OCI-LY3 (cell line): Measurements from ENCODE around the gene SMIM17.

ENCODE experiments used
- EZH2phosphoT487 ChIP-seq: fragments of 200-600 bp; shearing (Covaris generic); IDR thresholded peaks from 2 replicates; pipeline ENCODE4 v1.6.1; 2018; ENCODE audit warnings: antibody characterized with exemption, mixed run types, low read depth
- TF ChIP-seq, protein P1 (sequence below): fragments of 200-600, 300-600 bp; sonication (generic); IDR thresholded peaks from 2 replicates; pipeline ENCODE4 v1.5.1; 2014; ENCODE audit warnings: antibody characterized with exemption, low read length, low read depth

DNA sequence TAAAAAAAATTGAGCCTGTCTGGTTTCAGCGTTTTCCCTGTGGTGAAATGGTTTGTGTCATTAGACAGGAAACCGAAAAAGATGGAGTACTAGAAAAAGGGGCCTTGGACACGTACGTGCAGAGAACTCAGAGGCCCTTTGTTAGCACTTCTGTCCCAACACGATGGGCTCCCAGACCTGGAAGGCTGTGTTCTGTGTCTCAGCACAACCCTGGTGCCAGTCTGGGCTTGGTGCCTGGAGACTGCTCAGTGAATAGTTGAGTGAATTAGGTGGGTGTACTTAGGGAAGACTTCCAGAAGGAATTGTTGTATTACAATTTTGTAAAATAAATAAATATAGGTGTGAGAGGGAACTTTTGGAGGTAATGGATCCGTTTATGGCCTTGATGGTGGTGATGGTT, 39.1 kb upstream of the SMIM17 start:
- TF ChIP-seq, protein P1, sequence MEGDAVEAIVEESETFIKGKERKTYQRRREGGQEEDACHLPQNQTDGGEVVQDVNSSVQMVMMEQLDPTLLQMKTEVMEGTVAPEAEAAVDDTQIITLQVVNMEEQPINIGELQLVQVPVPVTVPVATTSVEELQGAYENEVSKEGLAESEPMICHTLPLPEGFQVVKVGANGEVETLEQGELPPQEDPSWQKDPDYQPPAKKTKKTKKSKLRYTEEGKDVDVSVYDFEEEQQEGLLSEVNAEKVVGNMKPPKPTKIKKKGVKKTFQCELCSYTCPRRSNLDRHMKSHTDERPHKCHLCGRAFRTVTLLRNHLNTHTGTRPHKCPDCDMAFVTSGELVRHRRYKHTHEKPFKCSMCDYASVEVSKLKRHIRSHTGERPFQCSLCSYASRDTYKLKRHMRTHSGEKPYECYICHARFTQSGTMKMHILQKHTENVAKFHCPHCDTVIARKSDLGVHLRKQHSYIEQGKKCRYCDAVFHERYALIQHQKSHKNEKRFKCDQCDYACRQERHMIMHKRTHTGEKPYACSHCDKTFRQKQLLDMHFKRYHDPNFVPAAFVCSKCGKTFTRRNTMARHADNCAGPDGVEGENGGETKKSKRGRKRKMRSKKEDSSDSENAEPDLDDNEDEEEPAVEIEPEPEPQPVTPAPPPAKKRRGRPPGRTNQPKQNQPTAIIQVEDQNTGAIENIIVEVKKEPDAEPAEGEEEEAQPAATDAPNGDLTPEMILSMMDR: no peak
- TF ChIP-seq EZH2phosphoT487: no peak
